NCI-H2107 treated with DMSO at 0.1 percent for 48 hours (cell line): Measurements from ENCODE around the gene MIPOL1.
"Not testable (repeated sequence)": the region's sequence is repeated elsewhere in the genome, so short reads cannot be mapped to it uniquely, and the experiment has no call there.

ENCODE experiments used
- DNase-seq: peaks from one replicate; lab custom pipeline; 2025; ENCODE audit not compliant: unreplicated experiment; lab: John Stamatoyannopoulos, UW

MIPOL1 gene, protein sequence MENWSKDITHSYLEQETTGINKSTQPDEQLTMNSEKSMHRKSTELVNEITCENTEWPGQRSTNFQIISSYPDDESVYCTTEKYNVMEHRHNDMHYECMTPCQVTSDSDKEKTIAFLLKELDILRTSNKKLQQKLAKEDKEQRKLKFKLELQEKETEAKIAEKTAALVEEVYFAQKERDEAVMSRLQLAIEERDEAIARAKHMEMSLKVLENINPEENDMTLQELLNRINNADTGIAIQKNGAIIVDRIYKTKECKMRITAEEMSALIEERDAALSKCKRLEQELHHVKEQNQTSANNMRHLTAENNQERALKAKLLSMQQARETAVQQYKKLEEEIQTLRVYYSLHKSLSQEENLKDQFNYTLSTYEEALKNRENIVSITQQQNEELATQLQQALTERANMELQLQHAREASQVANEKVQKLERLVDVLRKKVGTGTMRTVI

DNA sequence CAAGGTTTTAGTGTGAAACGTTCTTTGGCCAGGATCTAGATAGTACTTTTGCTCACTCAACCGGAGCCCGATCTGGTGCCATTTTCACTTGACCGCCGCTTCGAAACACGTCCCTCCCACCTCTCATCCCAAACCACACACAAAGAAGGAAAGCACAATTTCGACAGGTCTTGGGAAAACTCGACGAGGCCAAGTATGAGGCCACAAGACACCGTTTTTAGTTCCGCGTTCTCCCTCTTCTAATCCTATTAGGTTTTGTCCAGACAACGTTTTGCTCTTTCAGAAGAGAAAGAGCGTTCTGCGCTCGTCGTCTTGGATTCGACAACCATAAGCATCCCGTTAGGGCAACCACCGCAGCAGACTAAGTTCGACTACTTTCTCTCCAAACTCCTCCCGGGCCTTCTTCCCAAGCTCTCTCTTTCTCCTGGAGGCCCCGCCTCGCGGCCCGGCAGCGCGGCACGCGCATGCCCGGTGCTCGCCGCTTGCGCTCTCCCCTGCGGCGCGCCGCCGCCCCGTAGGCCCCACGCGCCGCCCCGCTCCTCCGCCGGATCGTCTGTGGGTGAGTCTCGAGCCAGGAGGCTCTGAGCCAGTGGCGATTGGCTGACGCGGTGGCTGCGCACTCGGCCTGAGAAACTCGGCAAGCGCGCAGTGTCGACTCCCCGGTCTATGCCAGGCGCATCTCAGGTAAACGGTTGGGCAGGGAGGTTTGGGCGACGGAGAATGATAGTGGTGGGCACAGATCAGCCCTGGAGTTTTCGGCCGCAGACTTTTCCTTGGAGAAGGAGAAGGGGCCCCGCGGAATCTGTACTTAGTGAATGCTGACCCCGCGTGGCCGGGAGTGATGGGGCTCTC, at the start of gene MIPOL1:
Gene MIPOL1, plus strand, starts transcription at position 517 of the 852 bp plus-strand sequence. CDS start 49,952 bp downstream, outside the sequence.
- DNase-seq, result peak; percentile 89

DNA sequence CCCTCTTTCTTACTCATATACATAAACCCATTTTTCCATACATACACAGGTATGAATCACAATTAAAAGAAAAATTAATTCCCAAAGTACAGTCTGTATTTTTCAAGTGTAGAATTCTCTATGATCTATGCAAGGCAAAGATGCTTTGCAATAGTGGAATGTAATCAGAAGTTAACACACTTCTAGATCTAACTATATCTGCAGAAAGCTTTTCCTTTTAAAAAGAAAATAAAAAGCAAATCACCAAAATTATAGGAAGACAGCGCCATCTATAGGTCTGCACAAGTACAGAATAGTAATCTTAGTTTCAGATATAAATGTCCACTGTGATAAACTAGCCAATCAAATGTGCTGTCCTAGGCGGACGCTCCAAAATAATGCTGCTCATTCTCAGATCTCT, 47.3 kb upstream of the MIPOL1 start:
- peak; percentile 87 for DNase-seq

GRCh38 chr14:37153005-37153404, 44.7 kb upstream of the MIPOL1 start:
- DNase-seq, result no peak

DNA sequence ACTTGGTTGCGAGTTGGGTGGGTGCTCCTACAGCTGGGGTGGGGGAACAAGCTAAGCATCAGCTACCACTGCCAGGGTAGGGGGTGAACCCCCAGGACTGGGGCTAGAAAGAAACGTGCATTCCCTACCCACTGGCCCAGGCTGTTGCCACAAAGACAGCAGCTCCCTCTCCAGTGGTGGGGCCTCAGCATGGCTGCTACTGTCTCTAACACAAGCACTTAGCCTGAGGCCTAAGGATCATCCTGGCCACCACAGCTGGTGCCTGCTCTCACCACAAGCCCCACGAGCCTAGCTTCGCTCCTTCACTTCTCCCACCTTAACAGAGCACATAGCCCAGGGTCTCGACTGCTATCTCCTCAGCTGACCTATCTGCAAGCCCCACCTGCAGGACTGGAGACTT, 44.3 kb upstream of the MIPOL1 start:
- DNase-seq, result no peak

DNA sequence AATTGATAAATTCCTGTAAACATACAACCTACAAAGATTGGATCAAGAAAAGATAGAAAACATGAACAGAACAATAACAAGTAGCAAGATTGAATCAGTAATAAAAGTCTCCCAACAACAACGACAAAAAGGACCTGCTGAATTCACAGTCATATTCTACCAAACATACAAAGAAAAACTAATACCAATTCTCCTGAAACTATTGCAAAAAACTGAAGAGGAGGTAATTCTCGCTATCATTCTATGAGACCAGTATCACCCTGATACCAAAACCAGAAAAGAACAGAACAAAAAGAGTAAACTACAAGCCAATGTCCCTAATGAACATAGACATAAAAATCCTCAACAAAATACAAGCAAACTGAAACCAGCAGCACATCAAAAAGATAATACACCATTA, 39.8 kb upstream of the MIPOL1 start:
- DNase-seq, result no peak

- DNase-seq, result not testable (repeated sequence)
Observed at GRCh38 chr14:37162307-37162706, 35.4 kb upstream of the MIPOL1 start.

DNA sequence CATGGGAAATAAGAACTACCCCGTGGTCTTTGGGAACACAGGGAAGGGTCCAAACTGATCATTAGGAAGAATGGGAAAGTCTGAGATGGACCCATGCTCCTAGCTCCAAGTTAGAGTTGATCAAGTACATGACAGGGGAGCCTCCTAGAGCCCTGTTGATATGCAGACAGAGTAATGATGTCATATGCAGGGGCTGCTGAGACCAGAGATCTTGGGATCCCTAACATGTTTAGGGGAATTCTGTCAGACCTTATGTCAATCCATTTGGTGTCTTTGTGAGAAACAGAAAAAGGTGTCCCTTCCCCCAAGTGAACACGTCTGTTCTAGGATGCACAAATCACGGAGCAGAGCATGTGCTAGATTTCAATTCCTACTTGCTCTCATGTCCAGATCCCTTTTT, 31.9 kb upstream of the MIPOL1 start:
- DNase-seq, result no peak

DNA sequence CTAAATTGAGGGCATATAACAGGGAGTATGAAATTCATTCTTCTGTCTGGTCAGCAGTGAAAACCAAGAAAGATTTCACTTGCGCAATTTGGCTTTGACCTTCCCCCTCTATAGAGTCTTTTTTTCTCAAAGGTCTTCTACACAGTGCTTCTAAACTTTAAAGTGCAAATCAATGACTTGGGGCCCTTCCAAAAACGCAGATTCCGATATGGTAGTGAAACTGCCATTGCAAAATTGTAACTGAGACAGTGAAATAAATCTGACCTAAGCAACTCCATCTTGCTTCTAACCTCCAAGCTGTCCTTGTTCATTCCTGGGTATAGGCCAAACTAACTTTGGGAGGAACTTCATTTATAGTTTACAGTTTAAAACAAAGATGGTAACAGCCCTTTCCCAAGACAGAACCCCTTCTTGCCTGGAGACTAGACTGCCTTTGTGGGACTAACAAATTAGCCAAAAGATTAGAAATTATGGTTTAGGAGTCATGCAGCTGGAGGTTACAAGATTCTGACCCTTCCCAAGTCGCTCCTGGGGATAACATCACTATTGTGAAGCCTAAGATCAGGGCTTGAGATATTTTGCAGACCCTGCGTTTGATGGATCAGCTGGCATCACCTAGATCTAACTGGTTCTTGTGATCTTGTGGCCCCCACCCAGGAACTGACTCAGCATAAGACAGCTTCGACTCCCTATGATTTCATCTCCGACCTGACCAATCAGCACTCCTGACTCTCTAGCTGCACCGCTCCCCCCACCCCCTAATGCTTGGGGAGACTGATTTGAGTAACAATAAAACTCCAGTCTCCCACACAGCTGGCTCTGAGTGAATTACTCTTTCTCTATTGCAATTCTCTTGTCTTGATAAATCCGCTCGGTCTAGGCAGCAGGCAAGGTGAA, 30.3 kb upstream of the MIPOL1 start:
- no peak for DNase-seq

DNA sequence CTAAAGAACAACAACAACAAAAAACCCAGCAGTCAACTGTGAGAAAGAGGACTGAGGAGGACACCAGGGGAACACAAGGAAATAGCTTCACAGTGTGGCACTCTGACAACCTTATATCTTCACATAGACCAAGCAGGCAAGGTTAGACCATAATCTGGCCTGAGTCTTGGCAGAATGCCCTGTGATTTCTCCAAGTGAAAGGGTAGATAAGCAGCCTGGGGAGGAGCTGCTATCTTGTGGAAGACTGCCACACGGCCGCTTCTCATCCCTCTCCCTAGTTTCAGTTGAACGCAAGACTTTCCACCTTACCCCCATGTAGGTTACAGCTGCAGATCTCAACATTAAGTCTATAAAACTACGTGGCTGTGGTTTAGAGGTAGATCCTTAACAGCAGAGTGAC, 29.0 kb upstream of the MIPOL1 start:
- DNase-seq, result no peak

DNA sequence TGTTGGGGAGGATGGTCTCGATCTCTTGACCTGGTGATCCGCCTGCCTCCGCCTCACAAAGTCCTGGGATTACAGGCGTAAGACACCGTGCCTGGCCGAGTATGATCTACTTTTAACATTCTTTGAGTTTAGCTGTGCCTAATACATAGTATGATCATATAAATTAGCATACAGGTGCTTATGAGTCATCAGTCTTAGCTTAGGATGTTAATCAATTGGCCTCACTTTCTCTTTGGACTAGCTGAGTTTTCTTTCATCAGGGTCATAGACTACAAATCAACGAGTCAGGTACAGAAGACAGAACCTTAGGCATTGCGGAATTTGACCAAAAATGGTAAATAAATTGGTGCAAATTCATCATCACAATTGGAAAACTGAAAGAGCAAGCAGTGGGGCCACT, 27.5 kb upstream of the MIPOL1 start:
- peak; percentile 24 for DNase-seq

GRCh38 chr14:37170993-37171392, 26.7 kb upstream of the MIPOL1 start:
- no peak for DNase-seq

DNA sequence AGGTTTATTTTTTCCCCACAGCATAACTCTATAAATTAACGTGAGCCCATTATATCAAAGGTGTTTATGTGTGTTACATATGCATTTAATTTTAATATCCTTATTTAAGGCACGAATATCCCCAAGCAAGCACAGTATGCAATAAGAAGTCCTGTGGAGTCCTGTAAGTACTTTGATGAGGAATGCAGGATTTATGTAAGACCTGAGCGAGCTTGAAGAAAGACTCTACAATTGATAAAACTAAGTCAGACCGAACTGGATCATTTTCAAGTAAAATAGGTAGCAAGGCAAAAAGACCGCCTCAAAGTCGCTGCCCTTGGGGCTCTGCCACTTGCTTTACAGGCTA, 26.1 kb upstream of the MIPOL1 start:
- DNase-seq, result no peak

DNA sequence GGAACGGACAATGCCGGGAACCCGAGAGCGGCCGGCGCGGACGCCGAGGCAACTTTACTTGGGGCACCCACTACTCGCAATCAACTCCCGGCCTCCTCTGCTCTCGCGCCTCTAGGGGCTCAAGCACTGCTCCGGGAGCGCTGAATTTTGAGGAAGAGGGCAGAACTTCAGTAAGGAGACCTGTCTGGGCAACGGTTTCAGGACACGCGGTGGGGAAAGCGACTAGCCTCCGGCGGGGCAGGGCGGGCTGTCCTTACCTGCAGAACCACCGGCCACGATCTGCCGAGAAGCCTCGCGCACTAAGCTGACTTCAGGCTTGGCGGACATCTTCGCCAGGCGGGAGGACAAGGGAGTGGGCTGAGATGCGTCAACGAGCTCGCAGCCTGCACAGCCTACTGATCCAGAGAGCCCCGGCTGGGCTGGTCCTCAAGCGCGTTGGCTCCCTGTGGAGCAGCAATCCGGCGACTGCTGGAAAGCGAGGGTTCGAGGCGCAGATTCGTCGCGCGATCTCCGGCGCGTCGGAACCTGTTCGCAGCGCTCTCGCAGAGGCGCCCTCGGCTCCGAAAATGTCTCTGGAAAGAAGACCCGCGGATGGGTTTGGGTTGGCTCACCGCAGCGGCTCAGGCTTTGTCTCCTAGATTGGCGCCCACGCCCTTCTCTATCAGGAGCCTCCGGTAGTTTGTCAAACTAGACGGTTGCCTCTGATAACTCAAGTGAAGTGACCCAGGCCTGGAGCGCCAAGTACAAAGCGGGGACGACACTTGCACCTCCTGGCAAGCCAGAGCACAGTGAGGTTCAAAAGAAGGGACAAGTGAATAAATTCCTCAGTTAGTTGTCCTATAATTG, 25.5 kb upstream of the MIPOL1 start, which contains the start of gene SLC25A21:
Gene SLC25A21, minus strand, starts transcription at position 583 of the 846 bp plus-strand sequence.
- DNase-seq, result peak; percentile 86

DNA sequence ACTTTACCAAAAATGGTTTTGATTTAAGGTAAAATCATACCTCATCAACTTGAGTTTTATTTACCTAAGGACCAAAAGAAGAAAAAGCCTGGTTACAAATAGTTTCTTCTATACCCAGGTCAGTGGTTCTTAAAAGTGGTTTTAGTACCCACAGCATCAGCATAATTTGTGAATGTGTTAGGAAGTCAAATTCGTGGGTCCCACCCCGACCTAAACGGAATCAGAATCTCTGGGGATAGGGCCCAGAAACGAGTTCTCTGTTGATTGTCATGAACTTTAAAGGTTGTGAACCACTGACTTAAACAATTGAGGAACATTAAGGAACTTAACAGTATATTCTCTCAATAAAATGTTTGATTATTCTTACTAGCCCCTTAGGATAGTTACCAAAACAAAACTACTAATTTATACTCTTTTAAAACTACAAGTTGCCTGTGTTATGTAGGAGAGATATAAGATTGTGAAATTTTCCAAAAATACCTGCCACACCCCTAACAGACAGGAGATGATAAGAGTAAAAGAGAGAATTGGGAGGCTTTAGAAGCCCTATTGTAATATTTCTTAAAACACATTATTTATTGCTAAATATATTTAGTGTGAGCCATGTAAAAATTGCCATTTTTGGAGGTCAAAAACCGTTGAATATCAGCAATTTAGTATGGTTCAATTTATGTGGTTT, 24.7 kb upstream of the MIPOL1 start:
- no peak for DNase-seq

GRCh38 chr14:37179896-37180502, 17.7 kb upstream of the MIPOL1 start:
- DNase-seq, result no peak

DNA sequence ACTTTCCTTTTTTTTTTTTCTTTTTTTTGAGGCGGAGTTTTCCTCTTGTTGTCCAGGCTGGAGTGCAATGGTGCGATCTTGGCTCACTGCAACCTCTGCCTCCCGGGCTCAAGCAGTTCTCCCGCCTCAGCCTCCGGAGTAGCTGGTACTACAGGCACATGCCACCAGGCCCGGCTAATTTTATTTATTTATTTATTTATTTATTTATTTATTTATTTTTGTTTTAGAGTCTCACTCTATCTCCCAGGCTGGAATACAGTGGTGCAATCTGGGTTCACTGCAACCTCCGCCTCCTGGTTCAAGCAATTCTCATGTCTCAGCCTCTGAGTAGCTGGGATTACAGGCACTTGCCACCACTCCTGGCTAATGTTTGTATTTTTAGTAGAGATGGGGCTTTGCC, 16.9 kb upstream of the MIPOL1 start:
- not testable (repeated sequence) for DNase-seq

- DNase-seq, result no peak
Observed at GRCh38 chr14:37181441-37181840, 16.3 kb upstream of the MIPOL1 start.

GRCh38 chr14:37184520-37184919, 13.2 kb upstream of the MIPOL1 start:
- not testable (repeated sequence) for DNase-seq

DNA sequence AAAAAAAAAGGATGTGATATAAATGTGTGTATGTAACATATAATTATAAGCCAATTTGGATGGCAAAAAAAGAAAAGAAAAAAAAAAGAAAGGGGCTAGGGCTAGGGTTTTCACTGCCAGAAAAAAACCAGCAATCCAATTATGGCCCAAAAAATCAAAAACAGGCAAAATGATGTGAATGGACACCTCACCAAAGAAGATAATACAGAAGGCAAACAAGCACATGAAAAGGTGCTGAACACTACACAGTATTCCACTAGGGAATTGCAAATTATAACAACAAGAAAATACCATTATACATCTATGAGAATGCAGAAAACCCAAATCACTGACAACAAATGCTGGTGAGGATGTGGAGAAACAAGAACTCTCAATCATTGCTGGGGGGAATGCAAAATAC, 12.1 kb upstream of the MIPOL1 start:
- no peak for DNase-seq
